Measurements from ENCODE around the gene SCFD2. TPM values are rescaled to one million over a fixed set of nuclear protein-coding genes. Genes with fewer than 3 reads are reported as not detected.
"Not testable (repeated sequence)": the region's sequence is repeated elsewhere in the genome, so short reads cannot be mapped to it uniquely, and the experiment has no call there.

Gene SCFD2
- total and polyA plus RNA-seq, 4 donors = 4.3 to 28.8 (median 7.4) TPM

DNA sequence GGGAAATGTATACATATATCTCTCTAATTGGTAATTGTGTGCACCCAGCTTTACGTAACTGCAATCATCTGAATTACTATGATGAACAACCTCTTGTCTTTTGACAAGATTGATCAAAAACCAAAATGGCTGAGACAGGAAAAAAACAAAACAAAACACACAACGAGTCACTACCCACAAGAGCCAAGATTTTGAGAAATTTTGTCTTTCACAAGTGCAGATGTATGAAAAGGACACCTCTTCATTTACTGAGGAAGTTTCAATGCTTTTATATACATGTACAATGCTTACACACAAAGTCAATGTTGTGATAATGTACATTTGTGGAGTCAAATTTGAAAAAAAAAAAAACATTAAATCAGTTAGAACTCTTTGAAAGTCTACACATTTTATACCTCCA, 224.6 kb downstream of the SCFD2 start:
- H3K27ac ChIP-seq (ENCODE audit: low read depth in 1 of 2, low read length in 2 of 2) = no peak overlapping the region
- H3K9ac ChIP-seq (ENCODE audit: low read depth in 1 of 2, low read length in 2 of 2) = no peak overlapping the region
- 90% methylated on average over 2 of the region's 2 CpGs for WGBS
- peaks cover 0 to 5% (median 0%) of the 10 kb centered on the region in 4 donors for H3K36me3 ChIP-seq (ENCODE audit: control insufficient read depth in 4 of 4, insufficient read depth in 3 of 4, low read depth in 1 of 4, low read length in 3 of 4)
- no peaks in the 10 kb centered on the region for H3K9me3 ChIP-seq (ENCODE audit: control insufficient read depth in 4 of 4, low read length in 3 of 4)
- no peak overlapping the region for H3K4me3 ChIP-seq (ENCODE audit: low read depth in 1 of 3, low read length in 3 of 3)
- TF ChIP-seq RAD21 (IDR thresholded peaks at IDR 0.05) (no peak), HNF4G (IDR thresholded peaks at IDR 0.05) (no peak), NR2F2 (IDR thresholded peaks at IDR 0.05) (no peak)
- TF ChIP-seq, protein P1, sequence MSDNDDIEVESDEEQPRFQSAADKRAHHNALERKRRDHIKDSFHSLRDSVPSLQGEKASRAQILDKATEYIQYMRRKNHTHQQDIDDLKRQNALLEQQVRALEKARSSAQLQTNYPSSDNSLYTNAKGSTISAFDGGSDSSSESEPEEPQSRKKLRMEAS (IDR thresholded peaks at IDR 0.05) = no peak
- TF ChIP-seq, protein P2, sequence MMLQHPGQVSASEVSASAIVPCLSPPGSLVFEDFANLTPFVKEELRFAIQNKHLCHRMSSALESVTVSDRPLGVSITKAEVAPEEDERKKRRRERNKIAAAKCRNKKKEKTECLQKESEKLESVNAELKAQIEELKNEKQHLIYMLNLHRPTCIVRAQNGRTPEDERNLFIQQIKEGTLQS (IDR thresholded peaks at IDR 0.05) = no peak
- H3K4me1 ChIP-seq (ENCODE audit: control insufficient read depth in 4 of 4, insufficient read depth in 4 of 4, low read length in 3 of 4) = no peaks in the 10 kb centered on the region
- DNase-seq (ENCODE audit: low spot score) = no peak
- H3K27me3 ChIP-seq (ENCODE audit: control insufficient read depth in 4 of 4, insufficient read depth in 4 of 4, low read length in 3 of 4) = no peaks in the 10 kb centered on the region

DNA sequence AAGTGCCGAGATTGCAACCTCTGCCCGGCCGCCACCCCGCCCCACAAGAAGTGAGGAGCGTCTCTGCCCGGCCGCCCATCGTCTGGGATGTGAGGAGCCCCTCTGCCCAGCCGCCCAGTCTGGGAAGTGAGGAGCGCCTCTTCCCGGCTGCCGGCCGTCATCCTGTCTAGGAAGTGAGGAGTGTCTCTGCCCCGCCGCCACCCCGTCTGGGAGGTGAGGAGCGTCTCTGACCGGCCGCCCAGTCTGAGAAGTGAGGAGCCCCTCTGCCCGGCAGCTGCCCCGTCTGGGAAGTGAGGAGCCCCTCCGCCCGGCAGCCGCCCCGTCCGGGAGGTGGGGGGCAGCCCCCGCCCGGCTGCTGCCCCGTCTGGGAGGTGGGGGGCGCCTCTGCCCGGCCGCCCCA, 226.6 kb downstream of the SCFD2 start:
- not testable (repeated sequence) for H3K4me3 ChIP-seq (ENCODE audit: low read depth in 1 of 3, low read length in 3 of 3); DNase-seq (ENCODE audit: low spot score); H3K27me3 ChIP-seq (ENCODE audit: control insufficient read depth in 4 of 4, insufficient read depth in 4 of 4, low read length in 3 of 4); H3K27ac ChIP-seq (ENCODE audit: low read depth in 1 of 2, low read length in 2 of 2); H3K4me1 ChIP-seq (ENCODE audit: control insufficient read depth in 4 of 4, insufficient read depth in 4 of 4, low read length in 3 of 4); H3K9ac ChIP-seq (ENCODE audit: low read depth in 1 of 2, low read length in 2 of 2); H3K36me3 ChIP-seq (ENCODE audit: control insufficient read depth in 4 of 4, insufficient read depth in 3 of 4, low read depth in 1 of 4, low read length in 3 of 4); H3K9me3 ChIP-seq (ENCODE audit: control insufficient read depth in 4 of 4, low read length in 3 of 4)
- 97% methylated on average over 32 of the region's 32 CpGs for WGBS

DNA sequence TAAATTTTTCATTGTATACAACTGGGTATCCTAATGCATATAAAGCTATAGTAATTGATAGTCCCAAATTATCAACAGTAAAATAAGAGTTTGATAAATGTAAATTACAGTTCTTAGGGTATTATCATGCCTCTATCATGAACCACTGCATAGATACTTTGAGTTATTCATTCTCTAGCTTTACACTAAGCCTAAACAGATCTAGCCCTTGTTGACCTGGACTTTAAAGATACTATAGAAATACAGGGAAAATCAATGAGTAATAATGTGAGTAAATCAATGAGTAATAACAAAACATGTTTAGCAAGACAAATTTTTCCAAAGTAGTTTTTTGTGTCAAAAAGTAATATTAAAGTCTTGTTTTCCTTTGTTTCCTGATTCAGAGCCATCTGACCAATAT, 228.4 kb downstream of the SCFD2 start:
- Histone ChIP-seq H3K9ac (ENCODE audit: low read depth in 1 of 2, low read length in 2 of 2) (no peak overlapping the region), H3K4me1 (ENCODE audit: control insufficient read depth in 4 of 4, insufficient read depth in 4 of 4, low read length in 3 of 4) (no peaks in the 10 kb centered on the region), H3K27ac (ENCODE audit: low read depth in 1 of 2, low read length in 2 of 2) (no peak overlapping the region), H3K27me3 (ENCODE audit: control insufficient read depth in 4 of 4, insufficient read depth in 4 of 4, low read length in 3 of 4) (no peaks in the 10 kb centered on the region), H3K9me3 (ENCODE audit: control insufficient read depth in 4 of 4, low read length in 3 of 4) (no peaks in the 10 kb centered on the region), H3K4me3 (ENCODE audit: low read depth in 1 of 3, low read length in 3 of 3) (no peak overlapping the region), H3K36me3 (ENCODE audit: control insufficient read depth in 4 of 4, insufficient read depth in 3 of 4, low read depth in 1 of 4, low read length in 3 of 4) (no peaks in the 10 kb centered on the region)
- DNase-seq (ENCODE audit: low spot score) = no peak
- TF ChIP-seq RXRA (IDR thresholded peaks at IDR 0.05) = no peak

DNA sequence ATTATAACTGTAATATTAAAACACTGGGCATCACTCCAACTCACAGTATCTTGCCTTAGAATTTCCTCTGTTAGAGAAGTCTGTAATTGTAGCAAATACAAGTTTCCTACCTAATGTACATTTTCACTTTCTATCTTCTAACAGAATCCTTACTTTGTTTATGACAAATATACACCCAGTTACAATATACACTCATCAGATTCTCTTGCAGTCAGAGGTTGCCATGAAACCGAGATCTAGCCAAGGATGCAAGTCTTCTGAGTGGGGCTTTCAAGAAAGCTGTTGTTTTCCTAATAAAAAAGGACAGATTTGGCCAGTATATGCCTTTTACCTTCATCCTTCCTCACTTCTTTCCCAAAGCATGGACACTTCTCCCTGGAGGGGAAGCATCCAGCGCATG, 228.9 kb downstream of the SCFD2 start:
- 91% methylated on average over 2 of the region's 2 CpGs for WGBS
- no peak for DNase-seq (ENCODE audit: low spot score)

DNA sequence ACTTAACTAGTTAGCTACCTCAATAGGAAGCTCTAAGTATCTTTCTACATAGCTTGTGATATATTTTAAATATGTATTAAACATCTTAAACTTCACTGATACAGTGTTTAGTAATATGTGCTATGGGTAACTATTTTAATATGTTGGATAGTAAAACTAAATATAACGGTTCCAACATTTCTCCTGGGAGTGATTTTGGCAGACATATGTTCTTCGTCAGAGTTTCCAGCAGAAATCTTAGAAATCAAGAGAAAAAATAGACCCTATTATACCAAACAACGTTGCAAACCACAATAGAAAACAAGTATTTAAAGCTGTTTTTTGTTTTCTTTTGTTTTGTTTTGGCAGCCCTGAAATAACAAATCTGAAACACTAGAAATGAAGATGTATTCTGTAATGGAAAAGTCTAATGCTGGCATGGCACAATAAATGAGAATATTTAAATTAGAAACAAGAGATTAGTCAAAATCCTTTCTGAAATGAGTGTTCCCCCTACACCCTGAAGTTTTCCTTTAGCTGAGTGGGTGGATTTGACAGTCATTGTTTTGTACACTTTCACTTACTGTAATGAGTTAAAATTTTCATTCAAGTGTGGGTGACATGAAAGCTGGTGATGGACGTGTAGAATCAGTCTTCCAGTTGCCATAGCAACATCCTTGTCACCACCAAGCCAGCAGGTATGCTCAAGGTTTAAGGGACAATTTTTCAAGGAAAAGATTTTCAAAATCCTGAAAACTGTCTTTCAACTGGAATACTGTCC, 233.5 kb downstream of the SCFD2 start:
- Histone ChIP-seq H3K9ac (ENCODE audit: low read depth in 1 of 2, low read length in 2 of 2) (no peak overlapping the region), H3K36me3 (ENCODE audit: control insufficient read depth in 4 of 4, insufficient read depth in 3 of 4, low read depth in 1 of 4, low read length in 3 of 4) (no peaks in the 10 kb centered on the region), H3K27ac (ENCODE audit: low read depth in 1 of 2, low read length in 2 of 2) (no peak overlapping the region), H3K27me3 (ENCODE audit: control insufficient read depth in 4 of 4, insufficient read depth in 4 of 4, low read length in 3 of 4) (no peaks in the 10 kb centered on the region), H3K9me3 (ENCODE audit: control insufficient read depth in 4 of 4, low read length in 3 of 4) (no peaks in the 10 kb centered on the region), H3K4me1 (ENCODE audit: control insufficient read depth in 4 of 4, insufficient read depth in 4 of 4, low read length in 3 of 4) (peaks cover 0 to 5% (median 1%) of the 10 kb centered on the region in 4 donors), H3K4me3 (ENCODE audit: low read depth in 1 of 3, low read length in 3 of 3) (no peak overlapping the region)
- no peak for DNase-seq (ENCODE audit: low spot score)
- 58% methylated on average over 4 of the region's 4 CpGs for WGBS
- TF ChIP-seq, protein P2 (IDR thresholded peaks at IDR 0.05) = no peak
- no peak for TF ChIP-seq FOXA1 (IDR thresholded peaks at IDR 0.05)
- TF ChIP-seq, protein P1 (IDR thresholded peaks at IDR 0.05) = no peak
- TF ChIP-seq YY1 (IDR thresholded peaks at IDR 0.05) = no peak
- no peak for TF ChIP-seq EGR1 (IDR thresholded peaks at IDR 0.05; ENCODE audit: low read depth in 2 of 2)
- TF ChIP-seq RAD21 (IDR thresholded peaks at IDR 0.05) = no peak
- no peak for TF ChIP-seq HNF4A (conservative IDR thresholded peaks at IDR 0.05)
- TF ChIP-seq GABPA (IDR thresholded peaks at IDR 0.05 in 1 of 2, conservative IDR thresholded peaks at IDR 0.05 in 1 of 2) = no peak
- TF ChIP-seq, protein P3, sequence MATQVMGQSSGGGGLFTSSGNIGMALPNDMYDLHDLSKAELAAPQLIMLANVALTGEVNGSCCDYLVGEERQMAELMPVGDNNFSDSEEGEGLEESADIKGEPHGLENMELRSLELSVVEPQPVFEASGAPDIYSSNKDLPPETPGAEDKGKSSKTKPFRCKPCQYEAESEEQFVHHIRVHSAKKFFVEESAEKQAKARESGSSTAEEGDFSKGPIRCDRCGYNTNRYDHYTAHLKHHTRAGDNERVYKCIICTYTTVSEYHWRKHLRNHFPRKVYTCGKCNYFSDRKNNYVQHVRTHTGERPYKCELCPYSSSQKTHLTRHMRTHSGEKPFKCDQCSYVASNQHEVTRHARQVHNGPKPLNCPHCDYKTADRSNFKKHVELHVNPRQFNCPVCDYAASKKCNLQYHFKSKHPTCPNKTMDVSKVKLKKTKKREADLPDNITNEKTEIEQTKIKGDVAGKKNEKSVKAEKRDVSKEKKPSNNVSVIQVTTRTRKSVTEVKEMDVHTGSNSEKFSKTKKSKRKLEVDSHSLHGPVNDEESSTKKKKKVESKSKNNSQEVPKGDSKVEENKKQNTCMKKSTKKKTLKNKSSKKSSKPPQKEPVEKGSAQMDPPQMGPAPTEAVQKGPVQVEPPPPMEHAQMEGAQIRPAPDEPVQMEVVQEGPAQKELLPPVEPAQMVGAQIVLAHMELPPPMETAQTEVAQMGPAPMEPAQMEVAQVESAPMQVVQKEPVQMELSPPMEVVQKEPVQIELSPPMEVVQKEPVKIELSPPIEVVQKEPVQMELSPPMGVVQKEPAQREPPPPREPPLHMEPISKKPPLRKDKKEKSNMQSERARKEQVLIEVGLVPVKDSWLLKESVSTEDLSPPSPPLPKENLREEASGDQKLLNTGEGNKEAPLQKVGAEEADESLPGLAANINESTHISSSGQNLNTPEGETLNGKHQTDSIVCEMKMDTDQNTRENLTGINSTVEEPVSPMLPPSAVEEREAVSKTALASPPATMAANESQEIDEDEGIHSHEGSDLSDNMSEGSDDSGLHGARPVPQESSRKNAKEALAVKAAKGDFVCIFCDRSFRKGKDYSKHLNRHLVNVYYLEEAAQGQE (IDR thresholded peaks at IDR 0.05) = no peak
- TF ChIP-seq SP1 (IDR thresholded peaks at IDR 0.05) = no peak

More for the DNA sequence above, 228.9 kb downstream of the SCFD2 start:
- no peak overlapping the region for H3K4me3 ChIP-seq (ENCODE audit: low read depth in 1 of 3, low read length in 3 of 3)
- no peaks in the 10 kb centered on the region for H3K36me3 ChIP-seq (ENCODE audit: control insufficient read depth in 4 of 4, insufficient read depth in 3 of 4, low read depth in 1 of 4, low read length in 3 of 4)
- H3K9me3 ChIP-seq (ENCODE audit: control insufficient read depth in 4 of 4, low read length in 3 of 4) = no peaks in the 10 kb centered on the region
- TF ChIP-seq HNF4G (IDR thresholded peaks at IDR 0.05) (no peak), GABPA (IDR thresholded peaks at IDR 0.05 in 1 of 2, conservative IDR thresholded peaks at IDR 0.05 in 1 of 2) (no peak), TAF1 (conservative IDR thresholded peaks at IDR 0.05) (no peak)
- H3K9ac ChIP-seq (ENCODE audit: low read depth in 1 of 2, low read length in 2 of 2) = no peak overlapping the region
- no peaks in the 10 kb centered on the region for H3K4me1 ChIP-seq (ENCODE audit: control insufficient read depth in 4 of 4, insufficient read depth in 4 of 4, low read length in 3 of 4)
- H3K27me3 ChIP-seq (ENCODE audit: control insufficient read depth in 4 of 4, insufficient read depth in 4 of 4, low read length in 3 of 4) = no peaks in the 10 kb centered on the region
- H3K27ac ChIP-seq (ENCODE audit: low read depth in 1 of 2, low read length in 2 of 2) = no peak overlapping the region
